Stimulated activated CD8-positive, alpha-beta memory T cell treated with anti-CD3 and anti-CD28 coated beads, Interleukin-4, amount 100 ng/mL, for 24 hours (primary cell): ENCODE data around the gene TMEM217.
A peak's percentile ranks its signal among the peaks of the same experiment; 100 is the strongest.

Experiments
- DNase-seq: peaks from one replicate; pipeline ENCODE4 v3.0.0-alpha.2; 2020; ENCODE audit warnings: low read depth

The TMEM217 gene

GRCh38 chr6:37180075-37180474, 77.9 kb downstream of the TMEM217 start:
- no peak for DNase-seq

- DNase-seq, result no peak
Measured at GRCh38 chr6:37177935-37178517, 79.9 kb downstream of the TMEM217 start.

- no peak for DNase-seq
Measured at GRCh38 chr6:37177077-37177934, 80.6 kb downstream of the TMEM217 start.

GRCh38 chr6:37176268-37177076, 81.5 kb downstream of the TMEM217 start:
- no peak for DNase-seq

GRCh38 chr6:37175332-37176267, 82.3 kb downstream of the TMEM217 start:
- DNase-seq, result no peak

- no peak for DNase-seq
Measured at GRCh38 chr6:37174515-37175331, 83.2 kb downstream of the TMEM217 start.

- no peak for DNase-seq
Measured at GRCh38 chr6:37174196-37174514, 83.8 kb downstream of the TMEM217 start.

- DNase-seq, result peak; percentile 35
Measured at GRCh38 chr6:37173493-37174195, 84.3 kb downstream of the TMEM217 start.

- DNase-seq, result no peak
Measured at GRCh38 chr6:37172912-37173492, 84.9 kb downstream of the TMEM217 start.

- peak; percentile 77 for DNase-seq
Measured at GRCh38 chr6:37171970-37172812, 85.8 kb downstream of the TMEM217 start.

- DNase-seq, result no peak
Measured at GRCh38 chr6:37171201-37171969, 86.6 kb downstream of the TMEM217 start.

GRCh38 chr6:37170273-37171200, 87.4 kb downstream of the TMEM217 start:
- peak; percentile 27 for DNase-seq

GRCh38 chr6:37169496-37170272, 88.3 kb downstream of the TMEM217 start, which contains the start of gene PIM1:
PIM1 (plus strand) TSS chr6:37170152; CDS start chr6:37170576, 424 bp downstream.
- peak; percentile 100 for DNase-seq

- no peak for DNase-seq
Measured at GRCh38 chr6:37168811-37169495, 89.0 kb downstream of the TMEM217 start.

GRCh38 chr6:37168163-37168758, 89.7 kb downstream of the TMEM217 start:
- no peak for DNase-seq
